Left renal pelvis (tissue), 4 donors: Measurements from ENCODE around the gene SFMBT2. TPM values are rescaled to one million over a fixed set of nuclear protein-coding genes. Genes with fewer than 3 reads are reported as not detected.

Experiments used
- DNase-seq, 4 donors: peaks; one replicate each; pipeline ENCODE4 v3.0.0-alpha.2; 2013; ENCODE audit warnings: low read depth in 4 of 4, low spot score in 3 of 4
- polyA plus RNA-seq, 4 donors: library from polyadenylated mRNA; unstranded; fragments of 120-200 nt; gene quantifications; one replicate each; pipeline ENCODE4 v1.2.1, GENCODE V29; 2013; ENCODE audit not compliant: insufficient read length in 4 of 4

SFMBT2 gene
- polyA plus RNA-seq, 4 donors, result 6.3 to 10.3 (median 7.3) TPM

DNA sequence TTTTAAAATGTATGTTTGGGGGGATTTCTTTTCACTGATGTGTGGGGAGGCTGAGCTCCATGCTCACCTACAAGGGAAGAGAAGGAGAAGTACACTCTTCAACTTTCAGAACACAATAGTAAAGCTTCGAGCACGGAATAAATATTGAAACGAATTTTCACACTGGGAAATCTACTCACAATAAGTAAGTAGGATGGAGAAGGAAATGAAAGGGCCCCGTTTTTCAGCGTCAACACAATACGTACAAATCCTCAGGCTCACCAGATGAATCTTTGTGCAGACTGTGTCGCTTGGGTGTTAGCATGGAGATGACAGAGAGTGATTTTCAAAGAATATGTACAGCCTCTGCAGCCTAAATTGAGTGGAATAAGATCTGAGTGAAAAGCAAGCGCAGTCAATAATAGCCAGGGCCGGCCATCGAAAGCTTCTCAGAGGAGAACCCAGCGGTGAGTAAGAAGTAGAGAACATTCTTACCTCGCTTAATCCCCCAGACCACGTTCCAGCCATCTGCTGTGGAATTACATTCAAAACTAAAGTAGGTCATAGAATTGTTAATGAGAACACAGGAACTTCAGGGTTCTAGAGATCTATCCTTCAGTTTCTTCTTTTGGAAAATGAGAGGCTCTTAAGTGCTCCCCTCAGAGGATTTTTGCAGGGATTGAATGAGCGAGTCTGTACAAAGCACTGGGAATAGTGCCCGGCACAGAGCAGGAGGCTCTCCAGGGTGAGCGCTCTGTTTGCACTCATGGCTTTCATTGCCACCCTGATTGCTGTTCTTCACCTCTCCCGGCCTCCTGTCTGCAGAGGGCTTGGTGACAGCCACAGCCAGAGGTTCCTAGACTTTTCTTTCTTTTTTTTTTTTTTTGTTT is 292.8 kb downstream of the SFMBT2 start:
- no peak for DNase-seq

DNA sequence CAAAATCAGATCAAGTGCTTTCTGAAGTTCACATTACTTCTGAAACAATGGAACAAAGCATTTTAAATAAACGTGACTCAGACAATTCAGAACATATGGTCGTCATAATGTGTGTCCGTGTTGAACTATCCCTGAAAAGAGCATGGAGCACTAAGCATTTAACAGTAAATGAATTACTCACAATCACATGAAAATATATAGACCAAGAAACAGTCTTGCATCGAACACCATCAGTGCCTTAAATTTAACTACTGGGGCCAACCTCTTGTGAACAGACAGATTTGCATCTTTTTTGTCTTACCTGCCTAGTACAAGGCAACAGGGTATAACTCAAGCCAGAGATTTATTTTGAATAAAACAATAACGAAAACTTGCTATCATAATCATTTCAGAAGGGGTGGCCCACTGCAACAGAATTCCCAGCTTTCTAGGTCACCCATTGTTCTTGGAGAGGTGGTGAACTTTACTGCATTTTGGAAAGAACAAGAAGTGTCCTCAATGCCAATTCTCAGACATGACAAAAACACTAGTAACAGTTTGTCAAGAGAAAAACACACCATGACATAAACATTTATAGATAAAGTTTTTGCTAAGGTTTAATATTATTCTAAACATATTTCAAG is 293.5 kb downstream of the SFMBT2 start:
- DNase-seq, result no peak

DNA sequence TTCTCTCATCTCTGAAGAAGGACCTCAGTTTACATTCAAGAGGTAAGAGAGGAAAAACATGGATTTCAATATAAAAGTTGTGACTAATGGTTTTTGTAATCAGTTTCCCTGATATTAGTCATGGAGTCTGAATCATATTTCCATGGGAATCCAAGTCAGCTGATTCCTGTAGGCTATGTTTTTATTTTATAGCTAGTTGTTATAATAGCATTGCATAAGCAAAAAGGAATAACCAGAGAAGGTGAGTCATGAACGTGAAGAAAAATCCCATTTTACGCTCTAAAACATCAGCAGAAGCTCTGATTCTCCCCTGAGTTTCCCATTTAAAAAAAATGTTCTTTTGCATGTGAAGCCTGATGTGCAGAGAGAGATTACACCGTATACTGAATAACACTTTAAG is 299.3 kb downstream of the SFMBT2 start:
- no peak for DNase-seq

DNA sequence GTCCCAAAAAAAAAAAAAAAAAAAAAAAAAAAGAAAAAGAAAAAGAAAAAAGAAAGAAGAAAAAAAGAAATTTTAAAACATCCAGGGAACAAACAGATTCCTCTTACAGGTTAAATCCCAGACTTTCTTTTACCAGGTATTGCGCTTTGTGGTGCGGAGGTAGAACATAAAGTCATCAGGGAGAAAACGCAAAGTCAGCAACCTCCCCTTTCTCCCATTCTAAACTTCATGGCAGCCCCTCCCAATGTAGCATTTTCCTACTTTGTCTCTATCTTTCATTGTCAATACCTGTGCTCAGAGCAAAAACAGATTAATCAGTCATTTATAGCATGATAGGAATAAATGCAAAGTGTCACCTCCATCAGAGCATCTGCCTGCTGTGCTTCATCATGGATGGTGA is 299.7 kb downstream of the SFMBT2 start:
- no peak for DNase-seq
